Measurements from ENCODE around the gene RAD51. TPM values are rescaled to one million over a fixed set of nuclear protein-coding genes. Genes with fewer than 3 reads are reported as not detected.

The RAD51 gene
- total and polyA plus RNA-seq, 4 experiments from 2014 or later = 0.21 to 1.7 (median 1.3) TPM

DNA sequence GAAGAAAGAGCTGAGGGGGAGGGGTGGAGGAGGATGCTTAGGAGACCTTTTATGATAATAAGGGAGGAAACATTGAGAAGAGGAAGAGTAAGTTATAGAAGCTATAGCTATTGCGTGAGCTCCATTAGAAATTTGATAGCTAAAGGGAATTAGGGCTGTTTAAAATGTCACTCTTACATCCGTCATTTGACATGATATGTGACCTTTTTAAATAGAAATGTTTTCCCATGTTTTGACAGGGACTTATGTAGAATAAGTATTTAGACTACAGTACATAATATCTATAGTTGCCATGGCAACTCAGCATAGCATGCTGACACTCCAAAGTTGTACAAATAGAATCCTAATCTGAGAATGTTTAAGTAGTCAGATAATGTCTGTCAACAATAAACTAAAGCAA is 19.2 kb downstream of the RAD51 start:
- ChIA-PET POLR2A (ENCODE audit: partially characterized antibody) (no interaction called here), CTCF (ENCODE audit: partially characterized antibody) (interaction anchor here (1.1 kb wide), 1 partner anchor 145 kb away, joined by 4 read pairs; no protein-coding TSS in a partner anchor)
- Histone ChIP-seq H3K27ac (ENCODE audit: low read depth, low read length) (no peak overlapping the region), H3K27me3 (ENCODE audit: insufficient read depth, low read length) (no peaks in the 10 kb centered on the region), H3K4me1 (ENCODE audit: insufficient read depth, low read length) (no peaks in the 10 kb centered on the region), H3K36me3 (ENCODE audit: insufficient read depth, low read length) (no peaks in the 10 kb centered on the region), H3K9me3 (ENCODE audit: control insufficient read depth in 1 of 2, low read length in 2 of 2) (no peaks in the 10 kb centered on the region), H3K4me3 (ENCODE audit: low read length in 2 of 2) (no peak overlapping the region)
- no peaks in the 10 kb centered on the region for H3K27me3 Mint-ChIP-seq
- H3K9me3 Mint-ChIP-seq = no peaks in the 10 kb centered on the region
- DNase-seq = no peak
- H3K4me1 Mint-ChIP-seq = peaks cover 0 to 1% (median 0%) of the 10 kb centered on the region in 4 donors
- intact Hi-C loops (cut with micrococcal nuclease) = no loop called here
- no peaks in the 10 kb centered on the region for H3K36me3 Mint-ChIP-seq
- H3K27ac Mint-ChIP-seq = peak overlapping the region in 1 of 7 donors; percentile 46
- H3K4me3 Mint-ChIP-seq = no peak overlapping the region

DNA sequence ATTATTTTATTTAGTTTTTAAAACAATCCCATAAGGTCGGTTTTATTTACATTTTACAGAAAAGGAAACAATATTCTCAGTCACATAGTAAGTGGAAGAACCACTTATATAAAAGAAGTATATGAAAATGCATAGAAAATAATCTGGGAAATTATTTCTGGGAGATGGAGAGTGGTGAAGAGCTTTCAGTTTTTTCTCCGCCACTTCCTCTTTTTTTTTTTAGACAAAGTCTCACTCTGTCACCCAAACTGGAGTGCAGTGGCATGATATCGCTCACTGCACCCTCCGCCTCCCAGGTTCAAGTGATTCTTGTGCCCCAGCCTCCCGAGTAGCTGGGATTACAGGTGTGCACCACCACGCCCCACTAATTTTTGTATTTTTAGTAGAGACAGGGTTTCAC is 21.2 kb downstream of the RAD51 start:
- intact Hi-C loops (cut with micrococcal nuclease) = no loop called here
- H3K27ac ChIP-seq (ENCODE audit: low read depth, low read length) = no peak overlapping the region
- Mint-ChIP-seq H3K27me3 (no peaks in the 10 kb centered on the region), H3K27ac (peak overlapping the region in 1 of 7 donors; percentile 8), H3K4me3 (no peak overlapping the region), H3K4me1 (no peaks in the 10 kb centered on the region), H3K9me3 (no peaks in the 10 kb centered on the region), H3K36me3 (no peaks in the 10 kb centered on the region)
- ChIA-PET POLR2A (ENCODE audit: partially characterized antibody) (no interaction called here), CTCF (ENCODE audit: partially characterized antibody) (interaction anchor here (0.7 kb wide), 1 partner anchor 658 kb away, joined by 3 read pairs; no protein-coding TSS in a partner anchor)
- no peak overlapping the region for H3K4me3 ChIP-seq (ENCODE audit: low read length in 2 of 2)
- no peaks in the 10 kb centered on the region for H3K36me3 ChIP-seq (ENCODE audit: insufficient read depth, low read length)
- no peaks in the 10 kb centered on the region for H3K4me1 ChIP-seq (ENCODE audit: insufficient read depth, low read length)
- H3K9me3 ChIP-seq (ENCODE audit: control insufficient read depth in 1 of 2, low read length in 2 of 2) = no peaks in the 10 kb centered on the region
- DNase-seq = no peak
- H3K27me3 ChIP-seq (ENCODE audit: insufficient read depth, low read length) = no peaks in the 10 kb centered on the region

DNA sequence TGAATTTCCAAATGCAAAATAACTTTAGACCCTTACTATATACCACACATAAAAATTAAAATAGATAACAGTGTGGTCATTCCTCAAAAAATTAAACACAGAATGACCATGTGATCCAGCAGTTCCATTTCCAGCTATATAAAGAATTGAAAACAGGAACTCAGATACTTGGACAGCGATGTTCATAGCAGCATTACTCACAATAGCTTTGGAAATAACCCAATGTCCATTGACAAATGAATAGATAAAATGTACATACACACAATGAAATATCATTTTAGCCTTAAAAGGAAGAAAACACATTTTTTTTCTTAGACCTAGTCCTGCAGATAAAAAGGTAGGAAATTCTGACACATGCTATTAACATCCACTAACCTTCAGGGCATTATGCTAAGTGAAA is 26.7 kb downstream of the RAD51 start:
- H3K9me3 Mint-ChIP-seq = no peaks in the 10 kb centered on the region
- H3K27ac Mint-ChIP-seq = no peak overlapping the region
- no peak overlapping the region for H3K27ac ChIP-seq (ENCODE audit: low read depth, low read length)
- no peaks in the 10 kb centered on the region for H3K27me3 ChIP-seq (ENCODE audit: insufficient read depth, low read length)
- H3K36me3 ChIP-seq (ENCODE audit: insufficient read depth, low read length) = no peaks in the 10 kb centered on the region
- no peaks in the 10 kb centered on the region for H3K9me3 ChIP-seq (ENCODE audit: control insufficient read depth in 1 of 2, low read length in 2 of 2)
- no peaks in the 10 kb centered on the region for H3K27me3 Mint-ChIP-seq
- ChIA-PET POLR2A (ENCODE audit: partially characterized antibody) (no interaction called here), CTCF (ENCODE audit: partially characterized antibody) (interaction anchor here (1.8 kb wide), 1 partner anchor 10 kb away, joined by 7 read pairs; no protein-coding TSS in a partner anchor)
- H3K4me3 ChIP-seq (ENCODE audit: low read length in 2 of 2) = no peak overlapping the region
- no peaks in the 10 kb centered on the region for H3K4me1 ChIP-seq (ENCODE audit: insufficient read depth, low read length)
- peaks cover 0 to 2% (median under 1%) of the 10 kb centered on the region in 4 donors for H3K4me1 Mint-ChIP-seq
- H3K4me3 Mint-ChIP-seq = no peak overlapping the region
- H3K36me3 Mint-ChIP-seq = no peaks in the 10 kb centered on the region
- DNase-seq = no peak
- intact Hi-C loops (cut with micrococcal nuclease) = no loop called here

DNA sequence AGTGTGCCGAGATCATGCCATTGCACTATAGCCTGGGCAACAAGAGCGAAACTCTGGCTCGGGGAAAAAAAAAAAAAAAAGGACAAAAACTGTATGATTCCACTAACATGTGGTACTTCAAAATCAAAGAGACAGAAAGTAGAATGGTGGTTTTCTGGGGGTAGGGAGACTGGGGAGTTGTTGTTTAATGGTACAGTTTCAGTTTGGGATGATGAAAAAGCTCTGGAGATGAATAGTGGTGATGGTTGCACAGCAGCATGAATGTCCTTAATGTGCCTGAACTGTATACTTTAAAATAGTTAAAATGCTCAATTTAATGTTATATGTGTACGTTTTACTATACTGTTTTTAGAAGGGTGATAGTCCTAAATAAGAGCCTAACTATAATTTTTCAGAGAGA is 27.4 kb downstream of the RAD51 start:
- H3K9me3 ChIP-seq (ENCODE audit: control insufficient read depth in 1 of 2, low read length in 2 of 2) = no peaks in the 10 kb centered on the region
- Mint-ChIP-seq H3K9me3 (no peaks in the 10 kb centered on the region), H3K4me1 (peaks cover 0 to 2% (median under 1%) of the 10 kb centered on the region in 4 donors), H3K36me3 (no peaks in the 10 kb centered on the region), H3K27ac (peak overlapping the region in 2 of 7 donors; percentile 19 to 25), H3K27me3 (no peaks in the 10 kb centered on the region), H3K4me3 (no peak overlapping the region)
- no peaks in the 10 kb centered on the region for H3K27me3 ChIP-seq (ENCODE audit: insufficient read depth, low read length)
- no peaks in the 10 kb centered on the region for H3K36me3 ChIP-seq (ENCODE audit: insufficient read depth, low read length)
- no peak overlapping the region for H3K4me3 ChIP-seq (ENCODE audit: low read length in 2 of 2)
- ChIA-PET POLR2A (ENCODE audit: partially characterized antibody) (interaction anchor here (0.6 kb wide), 1 partner anchor 136 kb away, joined by 3 read pairs; no protein-coding TSS in a partner anchor), CTCF (ENCODE audit: partially characterized antibody) (interaction anchor here (1.8 kb wide), 1 partner anchor 9 kb away, joined by 7 read pairs; no protein-coding TSS in a partner anchor)
- H3K27ac ChIP-seq (ENCODE audit: low read depth, low read length) = no peak overlapping the region
- DNase-seq = no peak
- intact Hi-C loops (cut with micrococcal nuclease) = no loop called here
- H3K4me1 ChIP-seq (ENCODE audit: insufficient read depth, low read length) = no peaks in the 10 kb centered on the region

GRCh38 chr15:40722934-40723333 is 28.0 kb downstream of the RAD51 start:
- no peak overlapping the region for H3K4me3 Mint-ChIP-seq
- H3K27ac Mint-ChIP-seq = no peak overlapping the region
- peaks cover 0 to 2% (median under 1%) of the 10 kb centered on the region in 4 donors for H3K4me1 Mint-ChIP-seq
- ChIA-PET POLR2A (ENCODE audit: partially characterized antibody) (interaction anchor here (0.6 kb wide), 1 partner anchor 136 kb away, joined by 3 read pairs; no protein-coding TSS in a partner anchor), CTCF (ENCODE audit: partially characterized antibody) (interaction anchor here (1.8 kb wide), 1 partner anchor 8 kb away, joined by 7 read pairs; no protein-coding TSS in a partner anchor)
- Histone ChIP-seq H3K27me3 (ENCODE audit: insufficient read depth, low read length) (no peaks in the 10 kb centered on the region), H3K4me1 (ENCODE audit: insufficient read depth, low read length) (no peaks in the 10 kb centered on the region), H3K9me3 (ENCODE audit: control insufficient read depth in 1 of 2, low read length in 2 of 2) (no peaks in the 10 kb centered on the region), H3K27ac (ENCODE audit: low read depth, low read length) (no peak overlapping the region), H3K4me3 (ENCODE audit: low read length in 2 of 2) (no peak overlapping the region), H3K36me3 (ENCODE audit: insufficient read depth, low read length) (no peaks in the 10 kb centered on the region)
- no peaks in the 10 kb centered on the region for H3K36me3 Mint-ChIP-seq
- no peaks in the 10 kb centered on the region for H3K9me3 Mint-ChIP-seq
- no peak for DNase-seq
- intact Hi-C loops (cut with micrococcal nuclease) = no loop called here
- no peaks in the 10 kb centered on the region for H3K27me3 Mint-ChIP-seq

- H3K4me3 Mint-ChIP-seq = no peak overlapping the region
- H3K9me3 Mint-ChIP-seq = no peaks in the 10 kb centered on the region
- no peaks in the 10 kb centered on the region for H3K9me3 ChIP-seq (ENCODE audit: control insufficient read depth in 1 of 2, low read length in 2 of 2)
- intact Hi-C loops (cut with micrococcal nuclease) = no loop called here
- H3K36me3 ChIP-seq (ENCODE audit: insufficient read depth, low read length) = no peaks in the 10 kb centered on the region
- no peak overlapping the region for H3K27ac Mint-ChIP-seq
- DNase-seq = no peak
- CTCF ChIA-PET (ENCODE audit: partially characterized antibody) = interaction anchor here (0.7 kb wide), 1 partner anchor 40 kb away, joined by 3 read pairs; no protein-coding TSS in a partner anchor
- POLR2A ChIA-PET (ENCODE audit: partially characterized antibody) = no interaction called here
- H3K4me1 ChIP-seq (ENCODE audit: insufficient read depth, low read length) = no peaks in the 10 kb centered on the region
- H3K27me3 ChIP-seq (ENCODE audit: insufficient read depth, low read length) = no peaks in the 10 kb centered on the region
- no peaks in the 10 kb centered on the region for H3K36me3 Mint-ChIP-seq
- H3K4me3 ChIP-seq (ENCODE audit: low read length in 2 of 2) = no peak overlapping the region
- H3K4me1 Mint-ChIP-seq = peaks cover 0 to 2% (median under 1%) of the 10 kb centered on the region in 4 donors
- H3K27ac ChIP-seq (ENCODE audit: low read depth, low read length) = no peak overlapping the region
- H3K27me3 Mint-ChIP-seq = no peaks in the 10 kb centered on the region
These were observed 28.9 kb downstream of the RAD51 start for GRCh38 chr15:40723919-40724318.

DNA sequence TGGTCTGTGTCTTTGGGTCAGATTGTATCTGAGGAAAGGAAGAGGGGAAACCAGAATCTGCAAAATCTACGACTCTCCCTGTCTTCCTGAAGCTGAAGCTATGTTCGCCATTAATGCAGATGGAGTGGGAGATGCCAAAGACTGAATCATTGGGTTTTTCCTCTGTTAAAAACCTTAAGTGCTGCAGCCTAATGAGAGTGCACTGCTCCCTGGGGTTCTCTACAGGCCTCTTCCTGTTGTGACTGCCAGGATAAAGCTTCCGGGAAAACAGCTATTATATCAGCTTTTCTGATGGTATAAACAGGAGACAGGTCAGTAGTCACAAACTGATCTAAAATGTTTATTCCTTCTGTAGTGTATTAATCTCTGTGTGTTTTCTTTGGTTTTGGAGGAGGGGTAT is 36.1 kb downstream of the RAD51 start:
- H3K4me1 ChIP-seq (ENCODE audit: insufficient read depth, low read length) = no peaks in the 10 kb centered on the region
- no peaks in the 10 kb centered on the region for H3K27me3 ChIP-seq (ENCODE audit: insufficient read depth, low read length)
- no peaks in the 10 kb centered on the region for H3K9me3 ChIP-seq (ENCODE audit: control insufficient read depth in 1 of 2, low read length in 2 of 2)
- Mint-ChIP-seq H3K4me1 (peaks cover 0 to 2% (median 0%) of the 10 kb centered on the region in 4 donors), H3K27ac (peak overlapping the region in 2 of 7 donors; percentile 25 to 32), H3K9me3 (no peaks in the 10 kb centered on the region), H3K27me3 (no peaks in the 10 kb centered on the region), H3K36me3 (peaks cover 6 to 31% of the 10 kb centered on the region in 2 donors), H3K4me3 (no peak overlapping the region)
- intact Hi-C loops (cut with micrococcal nuclease) = no loop called here
- ChIA-PET POLR2A (ENCODE audit: partially characterized antibody) (no interaction called here), CTCF (ENCODE audit: partially characterized antibody) (interaction anchor here (0.6 to 1.2 kb wide), 4 partner anchors 8 to 141 kb away, joined by 3 to 7 read pairs (median 3); no protein-coding TSS in a partner anchor)
- no peak overlapping the region for H3K27ac ChIP-seq (ENCODE audit: low read depth, low read length)
- peaks cover 8% of the 10 kb centered on the region for H3K36me3 ChIP-seq (ENCODE audit: insufficient read depth, low read length)
- DNase-seq = no peak
- no peak overlapping the region for H3K4me3 ChIP-seq (ENCODE audit: low read length in 2 of 2)
